Astrocyte of the cerebellum (primary cell): ENCODE data around the gene CA5B.
"Not testable (repeated sequence)": the region's sequence is repeated elsewhere in the genome, so short reads cannot be mapped to it uniquely, and the experiment has no call there.

ENCODE experiments used
- DNase-seq: peaks from one replicate; pipeline ENCODE4 v3.0.0-alpha.2; 2011; ENCODE audit warnings: low read depth
- H3K4me3 ChIP-seq: 2 replicates; pipeline ENCODE4 v1.5.1; 2011; ENCODE audit warnings: mild to moderate bottlenecking, low read depth, low read length, moderate library complexity
- CTCF ChIP-seq: IDR thresholded peaks from 2 replicates; pipeline ENCODE4 v1.5.1; 2012; ENCODE audit warnings: low read length, low read depth, moderate library complexity, mild to moderate bottlenecking; ENCODE audit errors: missing control alignments
- in situ Hi-C: cut with HindIII; loops from 2 replicates; pipeline ENCODE4 v1.10.0; 2017; ENCODE audit warnings: low sequenced_read_pairs

The CA5B gene

GRCh38 chrX:15737959-15738902 lies at the start of gene CA5B:
TSS of gene CA5B (plus strand) at chrX:15738270. CDS start at chrX:15750024, 11,754 bp downstream.
- peak within 1 kb of the TSS; percentile 45 for H3K4me3 ChIP-seq
- in situ Hi-C loops: no loop called here
- DNase-seq: peak; percentile 53
- no peak for TF ChIP-seq CTCF

- no peak for TF ChIP-seq CTCF
- no peak overlapping the region for H3K4me3 ChIP-seq
- DNase-seq: no peak
- in situ Hi-C loops: no loop called here
These were observed 43.1 kb upstream of the CA5B start for GRCh38 chrX:15694941-15695451.

- H3K4me3 ChIP-seq: no peak overlapping the region
- TF ChIP-seq CTCF: no peak
- DNase-seq: no peak
- in situ Hi-C loops: no loop called here
These were observed 41.6 kb upstream of the CA5B start for GRCh38 chrX:15696516-15696915.

- in situ Hi-C loops: no loop called here
These were observed 35.3 kb upstream of the CA5B start for GRCh38 chrX:15702488-15703371.

GRCh38 chrX:15703809-15704208 lies 34.3 kb upstream of the CA5B start:
- DNase-seq, in situ Hi-C loops, H3K4me3 ChIP-seq: not testable (repeated sequence)

More at GRCh38 chrX:15702488-15703371, 35.3 kb upstream of the CA5B start:
- DNase-seq: no peak
- no peak overlapping the region for H3K4me3 ChIP-seq
- no peak for TF ChIP-seq CTCF

GRCh38 chrX:15704273-15704672 lies 33.8 kb upstream of the CA5B start:
- H3K4me3 ChIP-seq, DNase-seq, in situ Hi-C loops: not testable (repeated sequence)

GRCh38 chrX:15714529-15714928 lies 23.5 kb upstream of the CA5B start:
- in situ Hi-C loops: no loop called here
- TF ChIP-seq CTCF: no peak
- DNase-seq: no peak
- H3K4me3 ChIP-seq: no peak overlapping the region
